HG03342 (cell line): ENCODE measurements around the gene NPAS3.

Experiments
- ATAC-seq: cut with Tn5 transposase; IDR thresholded peaks from one replicate; pipeline ENCODE4 v1.9.1; 2021; ENCODE audit warnings: mild to moderate bottlenecking, moderate library complexity; ENCODE audit not compliant: unreplicated experiment

The NPAS3 gene

GRCh38 chr14:33009673-33010072 is 71.0 kb downstream of the NPAS3 start:
- ATAC-seq = no peak

GRCh38 chr14:33010495-33010894 is 71.8 kb downstream of the NPAS3 start:
- no peak for ATAC-seq

GRCh38 chr14:33014710-33015109 is 76.0 kb downstream of the NPAS3 start:
- no peak for ATAC-seq

GRCh38 chr14:33016613-33017012 is 77.9 kb downstream of the NPAS3 start:
- no peak for ATAC-seq

- ATAC-seq = no peak
These were observed 78.3 kb downstream of the NPAS3 start for GRCh38 chr14:33017016-33017415.

- no peak for ATAC-seq
These were observed 80.7 kb downstream of the NPAS3 start for GRCh38 chr14:33019346-33019745.

- ATAC-seq = no peak
These were observed 88.3 kb downstream of the NPAS3 start for GRCh38 chr14:33026850-33027430.

- ATAC-seq = no peak
These were observed 90.8 kb downstream of the NPAS3 start for GRCh38 chr14:33029511-33029910.

GRCh38 chr14:33030386-33030785 is 91.7 kb downstream of the NPAS3 start:
- no peak for ATAC-seq

- no peak for ATAC-seq
These were observed 96.9 kb downstream of the NPAS3 start for GRCh38 chr14:33035416-33036194.

- no peak for ATAC-seq
These were observed 100.6 kb downstream of the NPAS3 start for GRCh38 chr14:33039311-33039710.

- no peak for ATAC-seq
These were observed 101.9 kb downstream of the NPAS3 start for GRCh38 chr14:33040372-33041140.

GRCh38 chr14:33042591-33042990 is 103.9 kb downstream of the NPAS3 start:
- ATAC-seq = no peak

- no peak for ATAC-seq
These were observed 107.1 kb downstream of the NPAS3 start for GRCh38 chr14:33045760-33046159.

GRCh38 chr14:33052943-33053342 is 114.3 kb downstream of the NPAS3 start:
- no peak for ATAC-seq

GRCh38 chr14:33056213-33056612 is 117.5 kb downstream of the NPAS3 start:
- ATAC-seq = no peak

GRCh38 chr14:33057585-33057984 is 118.9 kb downstream of the NPAS3 start:
- no peak for ATAC-seq

GRCh38 chr14:33061667-33062325 is 123.1 kb downstream of the NPAS3 start:
- ATAC-seq = no peak

GRCh38 chr14:33062476-33062875 is 123.8 kb downstream of the NPAS3 start:
- no peak for ATAC-seq

- ATAC-seq = no peak
These were observed 124.2 kb downstream of the NPAS3 start for GRCh38 chr14:33062881-33063280.

- ATAC-seq = no peak
These were observed 124.8 kb downstream of the NPAS3 start for GRCh38 chr14:33063521-33063920.
